Fibroblast of skin of back (primary cell): ENCODE measurements around the gene IMPA2.
A peak's percentile ranks its signal among the peaks of the same experiment; 100 is the strongest.

Experiments
- DNase-seq: peaks from one replicate; pipeline ENCODE4 v3.0.0-alpha.2; 2013

IMPA2 gene

DNA sequence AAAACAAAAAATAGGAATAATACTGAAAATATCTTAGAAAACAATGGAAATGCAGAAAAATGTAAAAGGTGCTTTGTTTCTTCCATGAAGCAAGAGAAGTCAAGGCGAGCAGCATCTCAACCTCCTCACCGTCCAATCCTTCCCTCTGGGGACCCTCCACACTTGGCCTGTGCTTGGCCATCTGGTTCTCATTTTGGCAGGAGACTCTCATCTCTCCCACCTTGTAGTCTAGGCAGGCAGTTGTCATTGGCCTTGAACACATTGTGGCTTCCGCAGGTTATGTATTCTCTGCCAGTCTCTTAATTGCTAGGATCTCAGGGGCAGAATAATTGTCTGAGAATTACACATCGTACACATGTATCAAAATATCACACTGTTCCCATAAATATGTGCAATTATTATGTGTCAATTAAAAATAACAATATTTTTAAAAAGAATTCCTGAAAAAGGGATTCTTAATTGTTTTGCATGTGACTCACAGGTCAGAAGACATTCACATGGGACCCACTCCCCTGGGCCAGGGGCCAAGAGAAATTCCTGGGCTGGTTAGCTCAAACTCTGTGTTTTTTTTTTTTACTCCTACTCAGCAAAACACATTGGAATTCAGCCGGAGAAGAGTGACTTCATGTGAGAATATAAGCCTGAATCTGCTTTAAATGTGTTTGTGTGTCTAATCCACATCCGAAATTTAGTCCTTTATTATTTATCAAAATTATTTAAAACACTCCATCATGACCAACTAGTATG lies 98.4 kb downstream of the IMPA2 start:
- peak; percentile 87 for DNase-seq
